Mesenchymal stem cell (in vitro differentiated cells and primary cell): ENCODE data around the gene PARD3B.

Source experiments
- DNase-seq: peaks from one replicate; pipeline ENCODE4 v3.0.0-alpha.2; 2013
- H2AFZ ChIP-seq: one replicate; pipeline ENCODE4 v1.6.1; 2013; ENCODE audit warnings: low read depth, mild to moderate bottlenecking, control low read depth, inconsistent platforms, low read length, moderate library complexity
- H2AK5ac ChIP-seq: 2 replicates; pipeline ENCODE4 v1.6.1; 2013; ENCODE audit warnings: low read length, moderate library complexity, mild to moderate bottlenecking, inconsistent platforms; ENCODE audit not compliant: severe bottlenecking
- H2BK120ac ChIP-seq: one replicate; pipeline ENCODE4 v1.6.1; 2013; ENCODE audit warnings: low read depth, mild to moderate bottlenecking, inconsistent platforms, low read length, moderate library complexity
- H2BK12ac ChIP-seq, 2 experiments: one replicate each; pipeline ENCODE4 v1.6.1; 2013; ENCODE audit warnings: inconsistent platforms in 2 of 2, low read length in 2 of 2, mild to moderate bottlenecking in 2 of 2, moderate library complexity in 2 of 2, control low read depth in 1 of 2
- H2BK15ac ChIP-seq: one replicate; pipeline ENCODE4 v1.6.1; 2013; ENCODE audit warnings: mild to moderate bottlenecking, low read depth, inconsistent platforms; ENCODE audit not compliant: poor library complexity, severe bottlenecking
- H2BK5ac ChIP-seq: 2 replicates; pipeline ENCODE4 v1.6.1; 2013; ENCODE audit warnings: low read depth, mild to moderate bottlenecking, low read length, control low read depth, inconsistent platforms; ENCODE audit not compliant: poor library complexity, severe bottlenecking
- H3K14ac ChIP-seq, 2 experiments: one replicate each; pipeline ENCODE4 v1.6.1; 2013; ENCODE audit warnings: inconsistent platforms in 2 of 2, low read length in 2 of 2, control low read depth in 1 of 2, mild to moderate bottlenecking in 1 of 2, moderate library complexity in 1 of 2
- H3K18ac ChIP-seq, 2 experiments: one replicate each; pipeline ENCODE4 v1.6.1; 2013; ENCODE audit warnings: inconsistent platforms in 2 of 2, low read length in 2 of 2, control low read depth in 1 of 2, low read depth in 1 of 2, mild to moderate bottlenecking in 1 of 2
- H3K23ac ChIP-seq, 2 experiments: one replicate each; pipeline ENCODE4 v1.6.1; 2013; ENCODE audit warnings: inconsistent platforms in 2 of 2, low read length in 2 of 2, mild to moderate bottlenecking in 2 of 2, moderate library complexity in 2 of 2, control low read depth in 1 of 2
- H3K27ac ChIP-seq: 2 replicates; pipeline ENCODE4 v1.5.1; 2013; ENCODE audit warnings: mild to moderate bottlenecking, moderate library complexity, low read length, control low read depth, inconsistent platforms; ENCODE audit not compliant: poor library complexity, severe bottlenecking
- H3K27me3 ChIP-seq, 2 experiments: 2 replicates each; pipeline versions ENCODE4 v1.6.1 to v1.7.0; 2013; ENCODE audit warnings: low read length in 2 of 2, mild to moderate bottlenecking in 2 of 2, moderate library complexity in 2 of 2, control low read depth in 1 of 2, inconsistent platforms in 1 of 2; ENCODE audit not compliant: control insufficient read depth in 1 of 2, insufficient read depth in 1 of 2
- H3K36me3 ChIP-seq, 2 experiments: 2 replicates each; pipeline versions ENCODE4 v1.6.1 to v1.7.0; 2013; ENCODE audit warnings: low read length in 2 of 2, control low read depth in 1 of 2, inconsistent platforms in 1 of 2, low read depth in 1 of 2, mild to moderate bottlenecking in 1 of 2; ENCODE audit not compliant: insufficient read depth in 2 of 2, control insufficient read depth in 1 of 2
- H3K4ac ChIP-seq, 2 experiments: one replicate each; pipeline ENCODE4 v1.6.1; 2013; ENCODE audit warnings: inconsistent platforms in 2 of 2, low read length in 2 of 2, mild to moderate bottlenecking in 2 of 2, moderate library complexity in 2 of 2, control low read depth in 1 of 2, low read depth in 1 of 2
- H3K4me1 ChIP-seq: 2 replicates; pipeline ENCODE4 v1.6.1; 2013; ENCODE audit warnings: low read depth, low read length, control low read depth; ENCODE audit not compliant: control insufficient read depth, insufficient read depth
- H3K4me2 ChIP-seq: 2 replicates; pipeline ENCODE4 v1.6.1; 2013; ENCODE audit warnings: low read length, mild to moderate bottlenecking, inconsistent platforms; ENCODE audit not compliant: poor library complexity, severe bottlenecking
- H3K4me3 ChIP-seq, 2 experiments: 2 replicates each; pipeline versions ENCODE4 v1.5.1 to v1.7.0; 2013; ENCODE audit warnings: low read length in 2 of 2, mild to moderate bottlenecking in 2 of 2, control low read depth in 1 of 2, low read depth in 1 of 2; ENCODE audit not compliant: insufficient read depth in 1 of 2
- H3K79me1 ChIP-seq: replicated peaks from 2 replicates; pipeline ENCODE4 v1.6.1; 2013; ENCODE audit warnings: mild to moderate bottlenecking, control low read depth, low read length, inconsistent platforms; ENCODE audit not compliant: poor library complexity, severe bottlenecking
- H3K9ac ChIP-seq: 2 replicates; pipeline ENCODE4 v1.7.0; 2013; ENCODE audit warnings: mild to moderate bottlenecking, low read length, moderate library complexity
- H3K9me3 ChIP-seq: 2 replicates; pipeline ENCODE4 v1.7.0; 2013; ENCODE audit warnings: mild to moderate bottlenecking, low read length; ENCODE audit not compliant: control insufficient read depth
- H4K8ac ChIP-seq: one replicate; pipeline ENCODE4 v1.6.1; 2013; ENCODE audit warnings: inconsistent platforms, mild to moderate bottlenecking, low read length, moderate library complexity
- H4K91ac ChIP-seq: one replicate; pipeline ENCODE4 v1.6.1; 2013; ENCODE audit warnings: mild to moderate bottlenecking, low read length, inconsistent platforms
- WGBS: methylation state at CpG from one replicate; pipeline ENCODE4 v1.1.7; 2013; ENCODE audit warnings: mixed read lengths; 5-methylcytosine and 5-hydroxymethylcytosine counted together

PARD3B gene

GRCh38 chr2:205055251-205055650 lies 510.0 kb downstream of the PARD3B start:
- Histone ChIP-seq H2AK5ac (no peak overlapping the region), H3K27me3 (no peaks in the 10 kb centered on the region), H3K14ac (no peak overlapping the region), H3K4me2 (no peak overlapping the region), H3K36me3 (no peaks in the 10 kb centered on the region), H3K4ac (no peak overlapping the region), H3K9me3 (peaks cover 6% of the 10 kb centered on the region), H3K27ac (no peak overlapping the region), H3K18ac (no peak overlapping the region), H3K4me3 (peak overlapping the region in 1 of 2 experiments; percentile 70), H2BK120ac (no peak overlapping the region), H3K9ac (peak overlapping the region; percentile 82), H3K23ac (no peak overlapping the region), H2BK15ac (no peak overlapping the region), H2BK5ac (no peak overlapping the region), H4K8ac (no peak overlapping the region), H4K91ac (no peak overlapping the region), H2BK12ac (no peak overlapping the region), H3K79me1 (no peaks in the 10 kb centered on the region), H2AFZ (no peak overlapping the region), H3K4me1 (no peaks in the 10 kb centered on the region)
- no peak for DNase-seq
- no CpG with 5 or more reads among the region's 2 CpGs for WGBS

- Histone ChIP-seq H3K4ac (no peak overlapping the region), H3K27ac (no peak overlapping the region), H4K91ac (no peak overlapping the region), H3K18ac (no peak overlapping the region), H3K9me3 (peaks cover 6% of the 10 kb centered on the region), H4K8ac (no peak overlapping the region), H3K36me3 (no peaks in the 10 kb centered on the region), H3K79me1 (no peaks in the 10 kb centered on the region), H3K23ac (no peak overlapping the region), H2AFZ (no peak overlapping the region), H2BK15ac (no peak overlapping the region), H3K4me1 (no peaks in the 10 kb centered on the region), H3K27me3 (no peaks in the 10 kb centered on the region), H2BK120ac (no peak overlapping the region), H3K4me3 (peak overlapping the region in 1 of 2 experiments; percentile 70), H2BK12ac (no peak overlapping the region), H3K9ac (peak overlapping the region; percentile 82), H3K4me2 (no peak overlapping the region), H3K14ac (no peak overlapping the region), H2AK5ac (no peak overlapping the region), H2BK5ac (no peak overlapping the region)
- DNase-seq = peak; percentile 66
- 50% methylated on average over 1 of the region's 6 CpGs for WGBS
These were observed 510.9 kb downstream of the PARD3B start for GRCh38 chr2:205056151-205056561.

- Histone ChIP-seq H3K18ac (no peak overlapping the region), H3K23ac (no peak overlapping the region), H2BK15ac (no peak overlapping the region), H3K4ac (no peak overlapping the region), H2BK12ac (no peak overlapping the region), H3K4me2 (no peak overlapping the region), H4K8ac (no peak overlapping the region), H3K36me3 (no peaks in the 10 kb centered on the region), H3K4me1 (no peaks in the 10 kb centered on the region), H4K91ac (no peak overlapping the region), H2BK5ac (no peak overlapping the region), H3K27ac (no peak overlapping the region), H3K9ac (no peak overlapping the region), H3K79me1 (no peaks in the 10 kb centered on the region), H3K27me3 (no peaks in the 10 kb centered on the region), H2AFZ (no peak overlapping the region), H2AK5ac (no peak overlapping the region), H3K14ac (no peak overlapping the region), H3K4me3 (no peak overlapping the region), H2BK120ac (no peak overlapping the region), H3K9me3 (peaks cover 6% of the 10 kb centered on the region)
- DNase-seq = no peak
- WGBS = 88% methylated on average over 1 of the region's 2 CpGs
These were observed 513.1 kb downstream of the PARD3B start for GRCh38 chr2:205058409-205058808.

GRCh38 chr2:205060269-205060668 lies 515.0 kb downstream of the PARD3B start:
- Histone ChIP-seq H3K27me3 (no peaks in the 10 kb centered on the region), H2BK5ac (no peak overlapping the region), H3K9me3 (peaks cover 6% of the 10 kb centered on the region), H2AK5ac (no peak overlapping the region), H3K18ac (no peak overlapping the region), H3K27ac (no peak overlapping the region), H2BK12ac (no peak overlapping the region), H4K91ac (no peak overlapping the region), H3K23ac (no peak overlapping the region), H3K4me2 (no peak overlapping the region), H2BK120ac (no peak overlapping the region), H2AFZ (no peak overlapping the region), H3K4me1 (no peaks in the 10 kb centered on the region), H3K4me3 (no peak overlapping the region), H3K79me1 (no peaks in the 10 kb centered on the region), H3K4ac (no peak overlapping the region), H2BK15ac (no peak overlapping the region), H3K36me3 (no peaks in the 10 kb centered on the region), H3K14ac (no peak overlapping the region), H3K9ac (peak overlapping the region; percentile 58), H4K8ac (no peak overlapping the region)
- 43% methylated on average over 1 of the region's 2 CpGs for WGBS
- peak; percentile 87 for DNase-seq
